Measurements from ENCODE around the gene TANC1. TPM values are rescaled to one million over a fixed set of nuclear protein-coding genes. Genes with fewer than 3 reads are reported as not detected.

TANC1 gene
- total RNA-seq, 2 experiments from 2014 or later = 0.41 to 0.47 TPM

DNA sequence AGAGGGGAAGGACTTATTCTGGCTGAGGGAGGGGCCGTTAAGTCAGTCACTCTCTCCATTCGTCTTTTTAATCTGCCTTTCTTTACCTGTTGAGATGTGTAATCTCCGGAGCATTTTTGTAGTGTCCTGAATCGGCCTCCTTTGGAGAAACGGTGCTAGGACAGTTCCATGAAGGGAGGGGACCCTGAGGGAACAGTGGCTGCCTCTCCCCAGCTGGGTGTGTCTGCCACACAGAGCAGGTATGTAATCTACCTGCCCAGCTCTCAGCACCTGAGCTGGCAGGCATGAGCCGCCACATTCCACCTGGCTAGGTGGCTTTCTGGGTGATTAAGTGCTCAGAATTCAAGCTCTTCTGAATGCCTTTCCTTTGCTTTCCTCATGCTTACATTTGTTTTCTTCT, 186.9 kb downstream of the TANC1 start:
- no peaks in the 10 kb centered on the region for H3K36me3 ChIP-seq (ENCODE audit: insufficient read depth, low read length)
- peaks cover 25% of the 10 kb centered on the region for H3K4me1 ChIP-seq (ENCODE audit: insufficient read depth, low read length)
- no peak for ATAC-seq (ENCODE audit: poor library complexity)
- no peak for DNase-seq
- H3K27ac ChIP-seq (ENCODE audit: low read depth in 1 of 2, low read length in 2 of 2) = no peak overlapping the region
- intact Hi-C loops (cut with DNase I, micrococcal nuclease) = no loop called here
- ChIA-PET POLR2A (no interaction called here), CTCF (no interaction called here)
- no peaks in the 10 kb centered on the region for H3K27me3 ChIP-seq (ENCODE audit: control insufficient read depth in 1 of 2, insufficient read depth in 2 of 2, low read length in 2 of 2)
- Mint-ChIP-seq H3K9me3 (no peaks in the 10 kb centered on the region), H3K4me1 (ENCODE audit: low read depth) (peaks cover 29% of the 10 kb centered on the region), H3K36me3 (ENCODE audit: low read depth) (no peaks in the 10 kb centered on the region), H3K27ac (no peak overlapping the region), H3K4me3 (no peak overlapping the region), H3K27me3 (no peaks in the 10 kb centered on the region)
- H3K4me3 ChIP-seq (ENCODE audit: low read length) = no peak overlapping the region
- no peak for TF ChIP-seq CTCF (IDR thresholded peaks at IDR 0.05)
- no peaks in the 10 kb centered on the region for H3K9me3 ChIP-seq (ENCODE audit: control insufficient read depth in 1 of 2, insufficient read depth in 1 of 2, low read length in 2 of 2)

GRCh38 chr2:159155791-159156190, 187.4 kb downstream of the TANC1 start:
- no peak for DNase-seq
- Histone ChIP-seq H3K27ac (ENCODE audit: low read depth in 1 of 2, low read length in 2 of 2) (no peak overlapping the region), H3K36me3 (ENCODE audit: insufficient read depth, low read length) (no peaks in the 10 kb centered on the region), H3K9me3 (ENCODE audit: control insufficient read depth in 1 of 2, insufficient read depth in 1 of 2, low read length in 2 of 2) (no peaks in the 10 kb centered on the region), H3K4me1 (ENCODE audit: insufficient read depth, low read length) (peaks cover 25% of the 10 kb centered on the region), H3K4me3 (ENCODE audit: low read length) (no peak overlapping the region), H3K27me3 (ENCODE audit: control insufficient read depth in 1 of 2, insufficient read depth in 2 of 2, low read length in 2 of 2) (no peaks in the 10 kb centered on the region)
- ChIA-PET CTCF (no interaction called here), POLR2A (no interaction called here)
- no peak overlapping the region for H3K4me3 Mint-ChIP-seq
- H3K4me1 Mint-ChIP-seq (ENCODE audit: low read depth) = peaks cover 33% of the 10 kb centered on the region
- no peaks in the 10 kb centered on the region for H3K27me3 Mint-ChIP-seq
- H3K36me3 Mint-ChIP-seq (ENCODE audit: low read depth) = no peaks in the 10 kb centered on the region
- no peak overlapping the region for H3K27ac Mint-ChIP-seq
- no peak for TF ChIP-seq CTCF (IDR thresholded peaks at IDR 0.05)
- ATAC-seq (ENCODE audit: poor library complexity) = no peak
- H3K9me3 Mint-ChIP-seq = no peaks in the 10 kb centered on the region
- intact Hi-C loops (cut with DNase I, micrococcal nuclease) = no loop called here

GRCh38 chr2:159156834-159157233, 188.4 kb downstream of the TANC1 start:
- Histone ChIP-seq H3K4me1 (ENCODE audit: insufficient read depth, low read length) (peaks cover 25% of the 10 kb centered on the region), H3K27me3 (ENCODE audit: control insufficient read depth in 1 of 2, insufficient read depth in 2 of 2, low read length in 2 of 2) (no peaks in the 10 kb centered on the region), H3K27ac (ENCODE audit: low read depth in 1 of 2, low read length in 2 of 2) (no peak overlapping the region), H3K9me3 (ENCODE audit: control insufficient read depth in 1 of 2, insufficient read depth in 1 of 2, low read length in 2 of 2) (no peaks in the 10 kb centered on the region), H3K36me3 (ENCODE audit: insufficient read depth, low read length) (no peaks in the 10 kb centered on the region), H3K4me3 (ENCODE audit: low read length) (no peak overlapping the region)
- no peak for TF ChIP-seq CTCF (IDR thresholded peaks at IDR 0.05)
- no peaks in the 10 kb centered on the region for H3K9me3 Mint-ChIP-seq
- ATAC-seq (ENCODE audit: poor library complexity) = no peak
- ChIA-PET POLR2A (no interaction called here), CTCF (no interaction called here)
- DNase-seq = no peak
- peaks cover 37% of the 10 kb centered on the region for H3K4me1 Mint-ChIP-seq (ENCODE audit: low read depth)
- no peaks in the 10 kb centered on the region for H3K27me3 Mint-ChIP-seq
- no peaks in the 10 kb centered on the region for H3K36me3 Mint-ChIP-seq (ENCODE audit: low read depth)
- intact Hi-C loops (cut with DNase I, micrococcal nuclease) = no loop called here
- H3K27ac Mint-ChIP-seq = no peak overlapping the region
- H3K4me3 Mint-ChIP-seq = no peak overlapping the region

All from CD4-positive, alpha-beta T cell (primary cell).